ENCODE results near the gene PKN1. TPM values are rescaled to one million over a fixed set of nuclear protein-coding genes. Genes with fewer than 3 reads are reported as not detected.

Gene PKN1
- total and polyA plus RNA-seq, 9 of the 15 experiments (the other 6 are each of a cell fraction or from before 2014, with no cell fraction given): 0.30 to 228 (median 77.5) TPM

DNA sequence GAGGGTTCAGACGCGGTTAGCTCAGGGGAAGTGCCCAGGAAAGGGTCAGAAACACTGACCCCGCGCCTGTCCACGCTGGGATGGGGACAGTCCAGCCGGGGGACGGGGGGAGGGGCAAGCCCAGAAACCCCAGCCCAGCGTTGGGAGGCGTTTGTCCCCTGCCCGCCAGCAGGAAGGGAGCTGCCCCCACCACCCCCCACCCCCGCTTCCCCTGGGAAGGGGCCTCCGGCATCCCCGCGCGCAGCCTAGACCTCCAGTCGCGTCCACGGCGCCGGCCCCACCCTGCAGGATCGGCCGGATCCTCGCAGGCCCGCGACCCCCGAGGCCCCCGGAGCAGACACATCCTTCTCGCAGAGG is 62.5 kb downstream of the PKN1 start (continued):
- TF ChIP-seq MYBL2 (IDR thresholded peaks at IDR 0.05; ENCODE audit: low read depth) (no peak), MYBL2 (CRISPR knock-in tag; IDR thresholded peaks at IDR 0.05; ENCODE audit: borderline replicate concordance) (no peak), KDM1A (IDR thresholded peaks at IDR 0.05) (0 out of 4 replicates have a peak, but pooled peaks of 1 of the 2 experiments have one; percentile 0), POLR2B (IDR thresholded peaks at IDR 0.05; ENCODE audit: low read depth, partially characterized antibody) (no peak), DNMT1 (IDR thresholded peaks at IDR 0.05) (no peak), NCOA4 (IDR thresholded peaks at IDR 0.05; ENCODE audit: partially characterized antibody) (no peak), ZFP30 (CRISPR knock-in tag; IDR thresholded peaks at IDR 0.05; ENCODE audit: borderline replicate concordance) (no peak)

- peak within 1 kb of the TSS; percentile 59 for H3K27ac ChIP-seq (ENCODE audit: extremely low read depth, low read depth, low read length)
- peak; percentile 97 for ATAC-seq
- ChIA-PET POLR2A (interaction anchor here (1.5 to 2.1 kb wide), 5 partner anchors 10 to 21 kb away, joined by 5 to 11 read pairs (median 7); no protein-coding TSS in a partner anchor), CTCF (ENCODE audit: low intra/inter-chr PET ratio) (interaction anchor here (0.6 kb wide), 1 partner anchor 12 kb away, joined by 3 read pairs; no protein-coding TSS in a partner anchor)
- H3K9me3 ChIP-seq (replicated peaks; ENCODE audit: control insufficient read depth, insufficient read depth, low read depth, low read length): no peaks in the 10 kb centered on the region
- BruUV-seq (replicated peaks): no TSS peak
- peak within 1 kb of the TSS; percentile 68 for H3K4me3 ChIP-seq
- WGBS (ENCODE audit: insufficient coverage, low coverage, missing lambda C conversion rate): 2% methylated on average over 36 of the region's 71 CpGs
- peak; percentile 97 to 100 (median 100) for DNase-seq (ENCODE audit: extremely low read depth in 1 of 4, low spot score in 3 of 4)
- peak within 1 kb of the TSS; percentile 58 to 86 for H3K9ac ChIP-seq (ENCODE audit: insufficient read depth in 1 of 2, low read depth in 2 of 2, low read length in 2 of 2)
- H3K9me1 ChIP-seq (ENCODE audit: control insufficient read depth, insufficient read depth, low read length): no peaks in the 10 kb centered on the region
- intact Hi-C loops (cut with micrococcal nuclease): no loop called here
- H4K20me1 ChIP-seq (replicated peaks; ENCODE audit: control insufficient read depth, insufficient read depth, low read length): no peaks in the 10 kb centered on the region
- H3K27me3 ChIP-seq (ENCODE audit: control insufficient read depth in 2 of 2, insufficient read depth in 2 of 2, low read length in 2 of 2): no peaks in the 10 kb centered on the region
- H2AFZ ChIP-seq (ENCODE audit: low read depth, low read length): peak within 1 kb of the TSS; percentile 93
- in situ Hi-C loops (cut with MboI): no loop called here
- FAIRE-seq: peak; percentile 98
- peaks cover 16 to 29% of the 10 kb centered on the region in 2 experiments; a peak in 4 of 5 replicates for H3K4me1 ChIP-seq (replicated peaks in 1 of 2; ENCODE audit: control insufficient read depth in 2 of 2, insufficient read depth in 2 of 2, low read length in 2 of 2)
- H3K36me3 ChIP-seq (ENCODE audit: control insufficient read depth, insufficient read depth, low read length): peaks cover 3% of the 10 kb centered on the region; the same call in 1 of the 3 replicates
- H3K79me2 ChIP-seq (ENCODE audit: control insufficient read depth, insufficient read depth, low read length): peaks cover 5% of the 10 kb centered on the region; the same call in 2 of the 3 replicates
- peak within 1 kb of the TSS; percentile 82 for H3K4me2 ChIP-seq (ENCODE audit: insufficient read depth, low read length)
- TF ChIP-seq RNF2 (IDR thresholded peaks at IDR 0.05) (0 out of 2 replicates have a peak, but pooled peaks have one; percentile 44), EP400 (IDR thresholded peaks at IDR 0.05) (peak; percentile 75), USF1 (CRISPR knock-in tag; IDR thresholded peaks at IDR 0.05) (peak; percentile 97), NRF1 (conservative IDR thresholded peaks at IDR 0.05 in 1 of 2, IDR thresholded peaks at IDR 0.05 in 1 of 2) (peak; percentile 76 to 83; a peak in 3 of 4 replicates), ATF7 (IDR thresholded peaks at IDR 0.05) (peak; percentile 100), U2AF1 (optimal IDR thresholded peaks at IDR 0.05; ENCODE audit: low read depth, low read length) (peak; percentile 24), ELF4 (CRISPR knock-in tag; IDR thresholded peaks at IDR 0.05) (peak; percentile 76; the same call in 1 of the 2 replicates), MAFG (tag; conservative IDR thresholded peaks at IDR 0.05) (no peak), NEUROD1 (IDR thresholded peaks at IDR 0.05; ENCODE audit: borderline replicate concordance, low read depth, low read length, partially characterized antibody) (peak; percentile 72)
- TF ChIP-seq, protein P1, sequence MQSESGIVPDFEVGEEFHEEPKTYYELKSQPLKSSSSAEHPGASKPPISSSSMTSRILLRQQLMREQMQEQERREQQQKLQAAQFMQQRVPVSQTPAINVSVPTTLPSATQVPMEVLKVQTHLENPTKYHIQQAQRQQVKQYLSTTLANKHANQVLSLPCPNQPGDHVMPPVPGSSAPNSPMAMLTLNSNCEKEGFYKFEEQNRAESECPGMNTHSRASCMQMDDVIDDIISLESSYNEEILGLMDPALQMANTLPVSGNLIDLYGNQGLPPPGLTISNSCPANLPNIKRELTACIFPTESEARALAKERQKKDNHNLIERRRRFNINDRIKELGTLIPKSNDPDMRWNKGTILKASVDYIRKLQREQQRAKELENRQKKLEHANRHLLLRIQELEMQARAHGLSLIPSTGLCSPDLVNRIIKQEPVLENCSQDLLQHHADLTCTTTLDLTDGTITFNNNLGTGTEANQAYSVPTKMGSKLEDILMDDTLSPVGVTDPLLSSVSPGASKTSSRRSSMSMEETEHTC (IDR thresholded peaks at IDR 0.05): peak; percentile 71; the same call in 1 of the 2 replicates
Measured at GRCh38 chr19:14496029-14496833, 63.1 kb downstream of the PKN1 start, which contains the start of gene GIPC1. Gene GIPC1, minus strand, starts transcription at chr19:14496127. Its CDS starts 13,151 bp downstream, at chr19:14482976.
